Stimulated activated CD4-positive, alpha-beta T cell treated with anti-CD3 and anti-CD28 coated beads, Interleukin-12 subunit alpha, Interleukin-12 subunit beta, amount 100 ng/mL, for 24 hours (primary cell): ENCODE results near the gene EHMT1.

ENCODE experiments used
- DNase-seq, 2 experiments: peaks; one replicate each; pipeline ENCODE4 v3.0.0-alpha.2; 2020; ENCODE audit warnings: low read depth in 2 of 2

Gene EHMT1

DNA sequence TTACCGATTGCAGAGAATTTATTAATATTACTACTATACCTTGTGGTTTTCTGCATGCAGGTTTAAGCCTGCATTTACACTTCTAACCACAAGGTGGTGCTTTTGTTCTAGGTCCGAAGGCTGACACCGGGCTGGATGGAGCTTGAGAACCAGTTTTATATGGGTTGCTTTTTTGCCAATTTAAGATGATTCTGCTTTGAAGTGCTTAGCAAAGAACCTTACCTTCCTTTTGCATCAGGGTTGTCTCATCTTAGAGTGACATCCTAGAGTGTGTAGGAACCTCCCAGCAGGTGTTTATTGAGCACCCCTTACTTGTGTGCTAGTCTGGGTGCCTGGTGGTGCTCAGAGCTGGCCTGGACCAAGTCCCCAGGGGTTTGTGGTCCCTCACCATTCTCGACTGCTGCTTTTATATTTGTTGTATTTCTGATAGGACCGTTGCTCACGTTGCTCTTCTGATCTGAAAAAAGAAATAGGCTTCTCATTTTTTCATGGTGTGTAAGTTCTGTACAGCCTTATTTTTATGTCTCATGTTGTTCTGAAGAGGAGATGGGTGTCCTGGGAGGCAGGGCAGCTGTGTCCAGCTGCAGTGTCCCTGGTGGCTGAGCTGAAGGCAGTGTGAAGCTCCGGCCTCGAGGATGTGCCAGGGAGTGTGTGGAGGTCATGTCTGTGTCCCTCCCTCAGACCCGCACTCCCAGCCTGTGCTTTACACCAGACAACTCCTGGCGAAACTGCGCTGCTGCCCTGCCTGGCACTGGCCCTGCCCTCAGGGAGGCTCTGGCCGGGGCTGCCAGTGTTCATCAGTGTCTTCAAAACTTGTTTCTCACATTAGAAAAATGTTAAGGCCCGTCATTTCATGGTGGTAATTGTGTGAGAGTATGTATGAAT is 54.3 kb downstream of the EHMT1 start:
- peak; percentile 12 to 18 for DNase-seq

DNA sequence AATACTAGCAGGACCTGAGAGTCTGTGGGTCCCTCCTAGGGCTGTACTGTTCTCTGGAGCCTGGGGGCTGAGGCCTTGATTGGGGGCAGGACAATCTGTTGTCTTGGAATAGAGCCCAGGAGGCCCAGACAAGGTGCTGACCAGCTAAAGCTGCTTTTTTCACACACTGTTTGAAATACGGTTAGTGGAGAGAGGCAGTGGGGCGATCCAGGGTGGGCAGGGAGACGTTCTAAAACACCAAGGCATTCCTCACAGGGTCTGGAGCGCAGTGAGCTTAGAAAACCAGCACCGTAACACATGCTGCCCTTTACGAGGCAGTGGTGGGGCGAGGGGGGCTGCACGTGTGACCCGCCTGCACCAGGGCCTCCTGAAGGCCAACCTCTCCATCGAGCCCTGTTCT is 55.1 kb downstream of the EHMT1 start:
- DNase-seq = no peak

DNA sequence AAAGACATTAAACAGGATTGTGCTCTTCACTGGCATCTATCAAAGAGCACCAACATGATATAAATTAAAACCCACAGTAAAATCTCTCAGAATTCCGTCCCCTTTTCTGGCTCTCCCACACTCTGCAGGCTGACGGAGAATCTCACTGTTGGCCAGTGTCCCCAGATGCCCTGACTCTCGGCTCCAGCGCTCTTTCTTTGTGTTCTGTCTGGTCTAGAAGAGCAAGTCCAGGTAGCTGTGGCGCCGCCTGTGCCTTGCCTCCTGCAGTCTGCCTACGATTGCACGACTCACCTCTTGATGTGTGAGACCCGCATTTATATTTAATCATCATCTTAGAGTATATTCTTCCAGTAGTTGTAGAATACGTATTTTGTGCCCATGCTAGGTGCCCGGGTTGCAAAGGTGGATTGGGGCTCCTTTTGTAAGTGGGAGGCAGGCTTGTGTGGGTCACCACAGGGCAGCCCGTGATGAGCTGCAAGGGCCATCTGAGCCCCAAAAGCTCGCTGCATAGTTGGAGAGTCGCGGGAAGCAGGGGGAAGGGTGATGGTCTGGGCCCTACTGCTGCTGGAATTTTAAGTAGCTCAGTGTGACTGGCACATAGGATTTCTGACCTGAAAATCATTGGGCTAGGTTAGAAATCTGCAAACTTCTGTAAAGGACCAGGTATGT is 55.6 kb downstream of the EHMT1 start:
- no peak for DNase-seq

DNA sequence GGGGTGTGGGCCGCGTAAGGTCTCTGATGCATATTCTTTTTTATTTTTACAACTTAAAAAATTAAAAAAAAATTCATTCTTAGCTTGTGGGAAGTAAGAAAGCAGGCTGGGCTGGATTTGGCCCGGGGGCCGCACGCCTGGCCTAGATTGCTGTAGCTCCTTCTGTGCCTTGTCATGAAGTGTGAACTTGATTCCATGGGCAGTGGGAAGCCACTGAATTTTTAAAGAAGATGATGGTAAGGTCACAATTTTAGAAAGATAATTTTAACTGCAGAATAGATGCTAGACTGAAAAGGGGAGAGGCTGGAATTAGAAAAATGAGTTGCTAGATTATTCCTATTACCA is 56.1 kb downstream of the EHMT1 start:
- no peak for DNase-seq

DNA sequence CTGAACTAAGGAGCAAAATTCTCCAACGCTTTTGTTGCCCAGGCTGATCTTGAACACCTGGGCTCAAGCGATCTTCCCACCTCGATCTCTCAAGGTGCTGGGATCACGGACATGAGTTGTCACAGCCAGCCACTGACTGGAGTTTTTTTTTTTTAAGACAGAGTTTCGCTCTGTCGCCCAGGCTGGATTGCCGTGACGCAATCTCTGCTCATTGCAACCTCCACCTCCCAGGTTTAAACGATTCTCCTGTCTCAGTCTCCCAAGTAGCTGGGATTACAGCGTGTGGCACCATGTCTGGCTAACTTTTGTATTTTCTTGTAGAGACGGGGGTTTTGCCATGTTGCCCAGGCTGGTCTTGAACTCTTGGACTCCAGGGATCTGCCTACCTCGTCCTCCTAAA is 58.2 kb downstream of the EHMT1 start:
- DNase-seq = no peak

DNA sequence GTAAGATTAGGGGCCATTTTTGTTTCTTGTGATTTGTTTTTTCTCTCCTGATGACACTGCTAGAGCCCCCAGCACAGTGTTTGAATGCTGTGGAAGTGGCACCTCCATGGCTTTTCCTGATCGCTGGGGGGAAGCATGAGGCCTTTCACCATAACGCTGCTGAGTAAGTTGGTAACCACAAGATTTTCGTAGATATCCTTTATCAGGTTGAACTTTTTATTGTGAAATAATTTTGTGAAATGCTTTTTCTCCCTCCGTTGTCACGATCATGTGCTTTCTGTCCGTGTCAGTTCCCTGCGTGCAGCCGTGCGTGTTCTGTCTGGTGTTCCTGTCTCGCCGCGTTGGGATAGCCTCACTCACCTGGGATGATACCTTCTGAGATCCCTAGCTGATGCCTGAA is 59.4 kb downstream of the EHMT1 start:
- no peak for DNase-seq

DNA sequence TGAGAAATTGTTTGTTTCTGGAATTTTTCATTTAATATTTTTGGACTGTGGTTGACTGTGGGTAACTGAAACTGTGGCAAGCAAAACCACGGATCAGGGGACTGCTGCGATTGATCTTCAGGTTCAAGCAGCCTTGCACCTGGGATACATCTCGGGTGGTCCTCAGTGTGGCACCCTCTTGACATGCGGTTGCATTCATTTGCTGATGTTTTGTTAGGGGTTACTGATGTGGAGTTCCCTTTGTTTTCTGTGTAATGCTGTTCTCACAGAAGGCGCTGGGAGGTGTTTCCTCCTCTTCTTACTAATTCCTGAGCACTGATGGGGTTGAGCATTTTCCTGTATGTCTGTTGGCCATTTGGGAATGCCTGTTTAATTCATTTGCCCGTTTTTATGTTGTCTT is 60.4 kb downstream of the EHMT1 start:
- no peak for DNase-seq

DNA sequence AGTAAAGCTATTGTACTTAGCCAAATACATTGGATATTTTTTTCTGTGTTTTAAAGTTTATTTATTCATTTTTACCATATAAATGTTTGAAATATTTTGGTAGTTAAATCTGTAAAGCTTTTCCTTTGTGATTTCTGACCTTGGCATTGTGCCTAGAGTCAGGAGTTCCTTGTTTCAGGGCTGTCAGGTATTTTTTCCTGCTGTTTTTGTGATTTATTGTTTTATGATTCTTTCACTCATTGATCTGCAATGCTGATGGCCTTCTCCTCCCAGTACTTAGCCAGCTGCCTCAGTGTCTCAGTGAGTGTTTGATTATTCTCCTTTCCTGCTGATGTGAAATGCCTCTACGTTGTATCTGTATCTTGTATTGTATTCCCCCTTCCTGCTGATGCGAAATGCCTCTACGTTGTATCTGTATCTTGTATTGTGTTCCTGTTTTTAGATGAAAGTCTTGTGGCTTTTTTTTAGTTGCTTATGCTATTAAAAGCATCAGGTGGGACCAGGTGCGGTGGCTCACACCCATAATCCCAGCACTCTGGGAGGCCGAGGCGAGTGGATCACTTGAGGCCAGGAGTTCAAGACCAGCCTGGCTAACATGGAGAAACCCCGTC is 61.0 kb downstream of the EHMT1 start:
- no peak for DNase-seq

DNA sequence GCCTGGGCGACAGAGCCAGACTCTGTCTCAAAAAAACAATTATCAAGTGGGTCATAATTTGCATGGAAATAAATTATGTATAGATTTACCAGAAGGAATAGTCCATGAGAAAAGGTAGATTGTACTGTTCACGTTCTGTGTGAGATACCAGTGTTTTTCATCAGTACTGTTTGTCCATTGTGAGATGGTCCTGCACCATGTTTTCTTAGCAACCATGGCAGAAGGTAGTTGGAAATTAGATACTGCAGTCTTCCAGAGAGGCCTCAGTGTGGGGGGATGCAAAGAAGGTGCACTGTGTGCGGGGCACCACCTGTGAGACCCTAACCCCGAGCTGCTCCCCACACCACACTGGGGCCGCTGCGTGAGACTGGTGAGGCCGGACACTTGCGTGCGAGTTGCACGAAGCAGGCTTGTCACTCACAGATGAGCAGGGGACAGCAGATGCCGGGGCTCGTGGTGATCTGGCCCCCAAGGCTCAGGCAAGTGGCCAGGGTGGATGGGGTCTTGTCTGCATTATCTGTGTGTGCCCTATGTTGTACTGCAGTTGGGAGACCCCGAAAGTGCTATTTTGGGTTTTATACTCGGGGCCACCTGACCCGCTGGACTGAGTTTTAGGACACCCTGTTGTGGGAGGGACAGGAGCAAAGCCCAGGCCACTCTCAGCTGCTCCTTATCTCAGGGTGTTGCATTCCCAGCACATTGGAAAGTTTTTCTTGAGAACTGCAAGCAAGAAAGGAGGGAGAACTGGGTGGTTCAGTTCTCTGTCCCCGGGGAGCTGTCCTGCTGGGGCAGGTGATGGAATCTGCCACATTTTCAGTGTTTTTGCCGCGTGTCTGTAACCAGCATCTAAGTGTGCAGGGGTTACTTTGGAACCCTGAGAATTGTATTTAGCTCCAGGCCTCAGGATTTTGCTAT is 61.9 kb downstream of the EHMT1 start:
- DNase-seq = no peak

DNA sequence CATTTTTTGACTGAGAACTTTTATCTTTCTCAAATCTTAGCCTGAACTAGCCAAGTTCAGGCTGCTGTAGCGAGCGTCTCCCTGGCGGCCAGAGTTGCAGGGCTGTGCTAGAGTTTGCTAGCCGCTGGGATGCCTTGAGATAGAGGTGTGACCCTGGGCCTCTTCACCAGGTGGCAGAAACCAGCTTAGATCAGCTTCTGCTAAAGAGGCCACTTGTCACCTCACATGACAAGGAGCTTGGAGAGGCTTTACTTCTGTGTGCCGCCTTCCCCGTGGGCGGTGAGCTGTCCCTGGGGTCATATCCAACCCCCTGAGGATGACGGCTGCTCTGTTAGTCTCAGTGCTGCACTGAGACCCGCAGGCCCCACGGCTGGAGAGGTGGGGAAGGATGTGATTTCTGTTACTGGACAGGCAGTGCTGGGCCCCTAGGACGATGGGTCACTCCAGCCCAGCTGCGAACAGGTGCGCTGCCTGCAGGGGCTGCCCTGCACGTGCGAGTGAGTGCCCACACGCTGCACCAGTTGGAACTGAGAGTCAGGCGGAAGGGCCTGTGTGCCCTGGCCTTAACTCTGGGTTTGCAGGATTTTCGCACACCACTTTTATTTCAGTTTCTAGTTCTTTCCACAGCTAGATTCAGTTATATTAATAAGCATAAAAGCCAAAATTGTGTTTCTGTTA is 63.8 kb downstream of the EHMT1 start:
- DNase-seq = no peak

DNA sequence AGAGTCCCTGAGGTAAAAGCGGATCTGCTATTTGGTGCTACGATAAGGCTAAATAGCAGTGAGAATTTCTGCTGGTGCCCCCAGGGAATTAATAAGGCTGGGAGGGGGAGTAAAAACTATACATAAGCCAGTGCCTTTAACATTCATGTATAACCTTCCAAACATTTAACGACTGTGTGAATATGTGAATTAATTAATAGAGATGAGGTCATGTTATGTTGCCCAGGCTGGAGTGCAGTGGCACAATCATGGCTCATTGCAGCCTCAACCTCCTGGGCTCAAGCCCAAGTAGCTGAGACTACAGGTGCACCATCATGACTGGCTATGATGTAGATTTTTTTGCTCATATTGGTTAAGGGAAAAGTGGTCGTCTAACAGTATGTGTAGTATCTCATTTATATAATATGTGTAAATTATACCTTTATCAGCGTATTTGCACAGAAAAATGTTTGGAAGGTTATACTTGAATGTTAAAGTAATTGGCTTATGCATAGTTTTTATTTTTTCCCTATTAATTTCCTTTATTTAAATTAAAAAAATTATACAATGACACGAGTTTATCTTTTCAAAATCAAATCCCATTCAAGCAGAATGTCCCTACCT is 64.6 kb downstream of the EHMT1 start:
- DNase-seq = no peak

DNA sequence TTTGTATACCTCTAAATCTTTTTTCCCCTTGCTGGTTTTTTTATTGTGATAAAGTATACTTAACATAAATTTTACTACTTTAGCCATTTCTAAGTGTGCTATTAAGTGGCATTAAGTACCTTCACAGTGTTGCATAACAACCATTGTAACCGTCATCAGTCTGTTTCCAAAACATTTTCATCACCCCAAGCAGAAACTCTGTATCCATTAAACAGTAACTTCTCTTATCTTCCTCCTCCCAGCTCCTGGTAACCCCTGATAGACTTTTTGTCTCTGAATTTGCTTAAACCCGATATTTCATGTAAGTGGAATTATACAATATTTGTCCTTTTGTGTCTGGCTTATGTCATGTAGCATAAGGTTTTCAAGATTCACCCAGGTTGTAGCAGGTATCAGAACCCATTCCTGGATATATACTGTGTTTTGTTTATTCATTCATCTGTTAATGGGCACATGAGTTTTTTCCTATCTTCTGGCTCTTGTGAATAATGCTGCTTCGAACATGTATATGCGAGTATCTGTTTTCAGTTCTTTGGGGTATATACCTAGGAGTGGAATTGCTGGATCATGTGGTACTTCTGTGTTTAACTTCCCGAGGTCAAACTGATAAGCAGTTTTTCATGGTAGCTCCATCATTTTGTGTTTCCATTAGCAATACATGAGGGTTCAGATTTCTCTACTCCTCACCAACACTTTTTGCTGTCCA is 66.4 kb downstream of the EHMT1 start:
- DNase-seq = no peak

DNA sequence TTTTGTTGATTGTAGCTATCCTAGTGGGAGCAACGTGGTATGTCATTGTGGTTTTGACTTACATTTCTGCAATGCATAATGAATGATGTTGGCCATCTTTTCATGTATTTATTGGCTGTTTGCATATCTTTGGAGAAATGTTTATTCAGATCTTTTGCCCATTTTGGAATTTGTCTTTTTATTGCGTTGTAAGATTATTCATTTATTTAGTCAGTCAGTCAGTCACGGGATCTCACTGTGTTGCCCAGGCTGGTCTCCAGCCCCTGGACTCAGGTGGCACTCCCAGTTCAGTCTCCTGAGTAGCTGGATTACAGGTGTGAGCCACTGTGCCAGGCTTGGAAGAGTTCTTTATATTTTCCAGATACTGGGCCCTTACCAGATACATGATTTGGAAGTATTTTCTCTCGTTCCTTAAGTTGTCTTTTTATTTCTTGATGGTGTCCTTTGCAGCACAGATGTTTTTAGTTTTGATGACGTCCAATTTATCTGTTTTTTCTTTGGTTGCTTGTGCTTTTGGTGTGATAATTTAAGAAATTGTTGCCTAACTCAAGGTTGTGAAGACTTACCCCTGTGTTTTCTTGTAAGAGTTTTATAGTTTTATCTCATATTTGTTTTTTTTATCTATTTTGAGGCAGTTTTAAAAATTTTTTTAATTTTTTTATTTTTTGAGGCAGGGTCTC is 67.1 kb downstream of the EHMT1 start:
- no peak for DNase-seq

DNA sequence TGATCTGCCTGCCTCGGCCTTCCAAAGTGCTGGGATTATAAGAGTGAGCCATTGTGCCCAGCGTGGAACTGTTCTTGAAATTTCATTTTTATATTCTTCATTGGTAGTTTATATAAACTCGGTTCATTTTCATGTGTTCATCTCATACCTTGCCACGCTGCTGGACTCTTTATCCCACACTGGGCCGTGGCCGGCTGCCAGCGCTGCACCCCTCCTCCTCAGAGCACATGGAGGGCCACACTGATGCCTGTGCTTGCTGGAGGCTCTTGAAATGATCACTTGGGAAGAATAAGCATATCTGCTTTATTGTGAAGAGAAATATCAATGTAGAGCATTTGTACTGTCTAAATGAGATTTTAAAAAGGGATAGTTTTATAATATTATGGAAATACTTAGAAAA is 69.5 kb downstream of the EHMT1 start:
- no peak for DNase-seq

DNA sequence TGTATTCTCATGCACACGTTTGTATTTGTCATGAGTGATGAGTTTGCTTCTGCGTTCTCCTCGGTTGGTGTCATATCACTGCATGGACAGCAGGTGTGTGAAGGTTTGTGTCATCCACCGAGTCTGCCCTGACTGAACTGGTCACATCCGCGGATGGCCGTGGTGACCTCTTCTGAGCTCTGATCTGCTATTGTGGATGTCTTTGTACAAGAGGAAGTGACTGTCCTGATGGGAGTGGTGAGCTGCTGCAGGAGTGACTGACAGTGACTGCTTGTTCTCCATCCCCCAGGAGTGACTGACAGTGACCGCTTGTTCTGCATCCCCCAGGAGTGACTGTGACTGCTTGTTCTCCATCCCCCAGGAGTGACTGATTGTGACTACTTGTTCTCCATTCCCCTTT is 69.9 kb downstream of the EHMT1 start:
- DNase-seq = no peak

DNA sequence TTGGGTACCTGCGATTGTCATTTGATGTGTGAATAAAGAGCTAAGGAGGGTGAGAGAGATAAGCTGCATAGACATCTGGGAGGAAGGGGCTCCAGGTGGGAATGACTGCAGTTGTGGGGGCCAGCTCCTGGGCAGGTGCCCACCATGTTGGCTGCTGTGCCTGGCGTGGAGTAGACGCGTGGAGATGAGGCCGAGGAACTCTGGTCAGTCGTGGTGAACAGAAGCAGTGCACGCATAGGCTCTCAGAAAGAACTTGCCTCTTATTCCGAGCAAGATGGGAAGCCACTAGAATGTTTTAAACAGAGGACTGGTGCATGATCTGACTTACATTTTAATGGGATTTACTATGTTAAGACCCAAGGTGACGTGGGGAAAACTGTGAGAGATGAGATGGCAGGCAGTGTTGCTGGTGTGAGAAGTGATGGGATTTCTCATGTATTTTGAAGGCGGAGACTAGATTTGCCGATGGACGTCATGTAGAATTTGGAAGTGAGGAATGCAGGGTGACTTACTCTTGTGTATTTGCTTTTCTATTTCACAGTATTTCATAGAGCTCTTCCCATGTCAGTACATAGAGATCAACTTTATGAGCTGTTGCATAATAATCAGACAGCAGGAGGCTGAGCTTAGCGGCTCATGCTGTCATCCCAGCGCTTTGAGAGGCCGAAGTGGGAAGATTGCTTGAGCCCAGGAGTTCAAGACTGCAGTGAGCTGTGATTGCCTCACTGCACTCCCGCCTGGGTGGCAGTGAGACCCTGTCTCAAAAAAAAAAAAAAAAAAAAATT is 71.1 kb downstream of the EHMT1 start:
- DNase-seq = no peak

DNA sequence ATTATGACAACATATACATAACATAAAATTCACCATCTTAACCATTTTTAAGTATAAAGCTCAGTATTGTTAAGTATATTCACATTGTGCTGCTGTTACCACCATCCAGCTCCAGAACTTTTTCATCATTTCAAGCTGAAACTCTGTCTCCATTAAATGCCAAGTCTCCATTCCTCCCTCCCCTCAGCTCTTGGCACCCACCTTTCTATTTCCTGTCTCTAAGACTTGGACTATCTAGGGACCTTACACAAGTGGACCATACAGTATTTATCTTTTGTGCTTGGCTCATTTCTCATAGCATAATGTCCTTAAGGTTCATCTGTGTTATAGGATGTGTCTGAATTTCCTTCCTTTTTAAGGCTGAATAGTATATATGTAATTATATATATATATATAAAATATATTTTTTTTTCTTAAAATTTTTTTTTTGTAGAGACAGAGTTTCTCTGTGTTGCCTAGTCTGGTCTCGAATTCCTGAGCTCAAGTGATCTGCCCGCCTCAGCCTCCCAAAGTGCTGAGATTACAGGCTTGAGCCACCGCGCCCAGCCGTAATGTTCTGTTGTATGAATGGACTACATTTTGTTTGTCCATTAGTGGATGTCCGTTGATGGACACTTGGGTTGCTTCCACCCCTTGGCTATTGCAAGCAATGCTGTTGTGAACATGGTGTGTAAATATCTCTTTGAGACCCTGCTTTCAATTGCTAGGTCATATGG is 72.3 kb downstream of the EHMT1 start:
- DNase-seq = no peak

DNA sequence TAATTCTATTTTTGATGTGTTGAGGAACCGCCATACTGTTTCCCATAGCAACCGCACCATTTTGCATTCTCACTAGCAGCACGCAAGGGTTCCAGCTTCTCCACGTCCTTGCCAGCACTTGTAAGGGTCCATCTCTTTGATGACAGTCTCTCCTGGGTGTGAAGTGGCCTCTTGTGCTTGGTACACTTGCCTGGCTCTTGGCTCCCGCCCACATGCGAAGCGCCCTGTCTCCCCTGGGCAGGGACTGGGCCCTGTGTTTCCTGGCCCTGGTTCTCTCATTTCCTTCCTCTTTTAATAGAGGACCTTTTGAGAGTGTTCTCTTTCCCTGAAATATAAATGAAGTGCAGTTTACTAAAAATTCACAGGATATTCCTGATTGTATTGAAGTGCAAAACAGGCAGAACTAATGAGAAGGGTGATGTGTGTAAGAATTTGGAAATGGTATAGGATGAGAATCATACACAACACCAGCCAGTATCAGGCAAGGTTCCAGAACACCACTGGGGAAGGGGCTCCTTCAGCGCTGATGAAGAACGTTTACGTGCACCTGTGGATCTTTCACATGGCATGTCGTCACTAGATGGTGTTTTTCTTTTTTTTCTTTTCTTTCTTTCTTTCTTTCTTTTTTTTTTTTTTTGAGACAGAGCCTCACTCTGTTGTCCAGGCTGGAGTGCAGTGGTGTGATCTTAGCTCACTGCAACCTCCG is 73.0 kb downstream of the EHMT1 start:
- no peak for DNase-seq
